Measurements from ENCODE around the gene ATP1A4.
"Not testable (repeated sequence)": the region's sequence is repeated elsewhere in the genome, so short reads cannot be mapped to it uniquely, and the experiment has no call there.

Gene ATP1A4

GRCh38 chr1:160124705-160125478 is 26.5 kb upstream of the ATP1A4 start:
- DNase-seq: no peak

- DNase-seq: no peak
Measured at GRCh38 chr1:160125746-160126145, 25.7 kb upstream of the ATP1A4 start.

GRCh38 chr1:160126342-160126741 is 25.1 kb upstream of the ATP1A4 start:
- not testable (repeated sequence) for DNase-seq

- DNase-seq: no peak
Measured at GRCh38 chr1:160127381-160127780, 24.0 kb upstream of the ATP1A4 start.

GRCh38 chr1:160127865-160128523 is 23.4 kb upstream of the ATP1A4 start:
- no peak for DNase-seq

- no peak for DNase-seq
Measured at GRCh38 chr1:160128636-160129035, 22.8 kb upstream of the ATP1A4 start.

- no peak for DNase-seq
Measured at GRCh38 chr1:160129046-160129445, 22.4 kb upstream of the ATP1A4 start.

GRCh38 chr1:160129558-160129957 is 21.8 kb upstream of the ATP1A4 start:
- DNase-seq: no peak

- DNase-seq: no peak
Measured at GRCh38 chr1:160129966-160130365, 21.4 kb upstream of the ATP1A4 start.

GRCh38 chr1:160130486-160130885 is 20.9 kb upstream of the ATP1A4 start:
- DNase-seq: no peak

- no peak for DNase-seq
Measured at GRCh38 chr1:160130939-160131338, 20.5 kb upstream of the ATP1A4 start.

- DNase-seq: no peak
Measured at GRCh38 chr1:160131803-160132565, 19.4 kb upstream of the ATP1A4 start.

GRCh38 chr1:160133990-160134770 is 17.2 kb upstream of the ATP1A4 start:
- no peak for DNase-seq

GRCh38 chr1:160134791-160135572 is 16.4 kb upstream of the ATP1A4 start:
- no peak for DNase-seq

GRCh38 chr1:160136121-160136925 is 15.1 kb upstream of the ATP1A4 start:
- DNase-seq: no peak

GRCh38 chr1:160136926-160137200 is 14.5 kb upstream of the ATP1A4 start:
- no peak for DNase-seq

- DNase-seq: no peak
Measured at GRCh38 chr1:160137216-160137862, 14.1 kb upstream of the ATP1A4 start.

GRCh38 chr1:160139840-160140239 is 11.6 kb upstream of the ATP1A4 start:
- no peak for DNase-seq

GRCh38 chr1:160143695-160144094 is 7.7 kb upstream of the ATP1A4 start:
- DNase-seq: no peak

GRCh38 chr1:160144921-160145320 is 6.5 kb upstream of the ATP1A4 start:
- DNase-seq: no peak

- no peak for DNase-seq
Measured at GRCh38 chr1:160146107-160146506, 5.3 kb upstream of the ATP1A4 start.
